SHP77 (cell line): Measurements from ENCODE around the gene ALDH6A1.
"Not testable (repeated sequence)": the region's sequence is repeated elsewhere in the genome, so short reads cannot be mapped to it uniquely, and the experiment has no call there.

ENCODE experiments used
- DNase-seq, 2 experiments: peaks; one replicate each; lab custom pipeline; 2025; lab: John Stamatoyannopoulos, UW

ALDH6A1 gene

GRCh38 chr14:74084277-74085046, at the start of gene ALDH6A1, which contains the start of gene LIN52:
ALDH6A1 (minus strand) TSS chr14:74084453; CDS start chr14:74084394, 59 bp downstream.
LIN52 (plus strand) TSS chr14:74084956; CDS start chr14:74084975, 19 bp downstream.
- peak; percentile 100 for DNase-seq

GRCh38 chr14:74127634-74128033, 43.4 kb upstream of the ALDH6A1 start:
- DNase-seq: no peak

- DNase-seq: no peak
These were observed 42.2 kb upstream of the ALDH6A1 start for GRCh38 chr14:74126315-74127013.

- not testable (repeated sequence) for DNase-seq
These were observed 41.2 kb upstream of the ALDH6A1 start for GRCh38 chr14:74125487-74125886.

- DNase-seq: peak in 1 of 2 experiments; percentile 37
These were observed 27.4 kb upstream of the ALDH6A1 start for GRCh38 chr14:74111395-74112216.

- DNase-seq: no peak
These were observed 25.1 kb upstream of the ALDH6A1 start for GRCh38 chr14:74109369-74109768.

- DNase-seq: no peak
These were observed 21.1 kb upstream of the ALDH6A1 start for GRCh38 chr14:74105381-74105780.

GRCh38 chr14:74089251-74090020, 5.2 kb upstream of the ALDH6A1 start:
- no peak for DNase-seq

GRCh38 chr14:74085828-74086227, 1.6 kb upstream of the ALDH6A1 start:
- no peak for DNase-seq

GRCh38 chr14:74085047-74085637, 889 bp upstream of the ALDH6A1 start:
- DNase-seq: no peak

GRCh38 chr14:74083784-74084276, 423 bp downstream of the ALDH6A1 start:
- DNase-seq: no peak

GRCh38 chr14:74083161-74083560, 1.1 kb downstream of the ALDH6A1 start:
- DNase-seq: no peak

GRCh38 chr14:74081491-74081890, 2.8 kb downstream of the ALDH6A1 start:
- no peak for DNase-seq

- DNase-seq: no peak
These were observed 3.3 kb downstream of the ALDH6A1 start for GRCh38 chr14:74080820-74081460.

- DNase-seq: no peak
These were observed 6.9 kb downstream of the ALDH6A1 start for GRCh38 chr14:74077401-74077800.

- DNase-seq: no peak
These were observed 18.3 kb downstream of the ALDH6A1 start for GRCh38 chr14:74065746-74066575.

- no peak for DNase-seq
These were observed 19.4 kb downstream of the ALDH6A1 start for GRCh38 chr14:74064883-74065282.

- DNase-seq: no peak
These were observed 19.8 kb downstream of the ALDH6A1 start for GRCh38 chr14:74064426-74064825.

GRCh38 chr14:74062809-74063150, 21.5 kb downstream of the ALDH6A1 start:
- no peak for DNase-seq
